HG03520 (cell line): ENCODE measurements around the gene CHD6.

Experiments used
- ATAC-seq: cut with Tn5 transposase; IDR thresholded peaks from one replicate; pipeline ENCODE4 v1.9.1; 2021; ENCODE audit warnings: mild to moderate bottlenecking, moderate library complexity; ENCODE audit not compliant: unreplicated experiment

CHD6 gene

DNA sequence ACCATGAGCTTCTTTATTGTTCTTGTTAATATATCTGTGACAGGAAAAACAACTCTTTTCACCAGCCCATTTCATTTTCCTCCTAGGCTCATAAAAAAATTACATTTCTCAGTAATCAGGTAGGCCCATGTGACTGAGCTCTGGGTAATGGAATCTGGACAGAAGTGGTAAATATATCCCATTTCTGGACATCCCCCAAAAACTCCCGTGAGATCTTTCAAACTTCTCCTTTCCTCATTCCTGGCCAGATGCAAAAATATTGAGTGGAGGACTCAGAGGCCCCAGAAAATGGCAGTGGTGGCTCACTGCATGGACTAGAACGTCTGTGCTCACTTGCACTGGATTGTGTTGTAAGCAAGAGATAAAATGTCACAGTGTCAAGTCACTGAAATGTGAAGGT is 3.8 kb upstream of the CHD6 start:
- no peak for ATAC-seq

DNA sequence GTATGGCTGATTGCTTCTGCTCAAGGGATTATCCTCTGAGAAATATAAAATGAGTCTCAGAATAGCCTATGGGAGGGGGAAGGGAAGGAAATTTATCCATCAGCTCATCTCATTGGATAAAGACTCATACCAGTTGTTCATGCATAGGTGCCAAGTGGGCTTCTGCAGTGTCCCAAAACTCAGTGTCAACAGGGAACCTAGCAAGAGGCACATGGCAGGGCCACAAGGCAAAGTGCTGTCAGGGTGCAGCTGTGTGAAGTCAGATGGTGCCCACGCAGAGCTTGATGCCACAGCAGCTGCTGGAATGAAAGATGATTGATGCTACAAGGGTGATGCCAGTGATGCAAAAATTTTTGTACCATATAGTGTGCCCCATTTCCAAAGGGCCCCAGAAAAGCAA is 3.2 kb upstream of the CHD6 start:
- no peak for ATAC-seq

DNA sequence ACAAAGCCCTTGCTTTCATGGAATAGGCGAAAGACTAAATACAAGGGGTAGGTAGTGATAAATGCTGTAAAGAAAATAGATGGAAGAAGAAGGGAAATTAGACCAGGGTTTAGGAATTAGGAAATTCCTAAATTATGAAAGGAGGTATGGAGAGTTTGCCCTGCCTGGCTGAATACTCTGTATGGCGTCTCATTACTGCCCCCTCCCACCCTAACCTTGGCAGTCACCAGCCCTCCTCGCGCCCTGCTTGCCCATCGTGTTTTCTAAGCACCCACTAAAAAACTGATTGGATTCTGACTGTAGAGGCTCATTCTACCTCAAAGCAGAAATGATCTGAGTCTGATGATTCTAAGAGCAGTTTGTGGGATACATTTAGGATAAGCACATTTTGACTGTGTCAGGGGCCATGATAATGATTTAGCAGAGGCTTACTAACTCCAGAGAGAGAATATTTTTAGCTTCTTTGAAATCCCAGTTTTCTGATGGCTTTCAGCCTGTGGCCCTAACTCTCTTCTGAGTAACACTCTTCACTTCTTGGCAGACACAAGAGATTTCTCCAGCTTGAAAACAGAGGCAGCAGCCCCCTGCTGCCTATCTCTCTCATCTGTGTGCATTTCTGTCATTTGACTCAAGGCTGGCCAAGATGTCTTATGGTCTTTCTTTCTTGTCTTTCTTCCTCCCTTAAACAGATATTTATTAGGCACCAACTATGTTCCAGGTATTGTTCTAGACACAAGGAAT is 1.4 kb upstream of the CHD6 start:
- ATAC-seq, result no peak

DNA sequence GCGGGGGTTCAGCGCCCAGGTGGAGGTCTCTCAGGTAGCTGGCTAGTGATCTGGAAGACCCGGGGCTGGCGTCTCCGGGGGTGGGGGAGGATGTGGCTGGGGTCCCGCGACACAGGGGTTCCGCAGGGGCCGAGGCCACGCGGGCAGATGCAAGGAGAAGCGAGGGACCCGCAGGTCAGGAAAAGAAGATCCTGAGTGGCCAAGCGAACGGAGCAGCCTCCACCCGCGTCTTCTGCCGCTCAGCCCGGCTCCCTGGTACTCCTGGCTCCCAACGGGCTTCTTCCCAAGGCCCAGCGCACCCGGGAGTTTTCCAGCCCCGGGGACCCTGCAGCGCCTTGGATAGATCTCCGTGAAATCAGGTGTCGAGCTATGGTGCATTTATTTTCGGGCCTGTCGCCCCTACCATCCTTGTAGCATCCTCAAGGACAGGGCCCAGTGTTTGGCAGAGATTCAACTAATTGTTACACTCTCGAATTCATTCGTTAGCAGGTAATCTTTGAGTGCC is 682 bp upstream of the CHD6 start:
- ATAC-seq, result no peak

DNA sequence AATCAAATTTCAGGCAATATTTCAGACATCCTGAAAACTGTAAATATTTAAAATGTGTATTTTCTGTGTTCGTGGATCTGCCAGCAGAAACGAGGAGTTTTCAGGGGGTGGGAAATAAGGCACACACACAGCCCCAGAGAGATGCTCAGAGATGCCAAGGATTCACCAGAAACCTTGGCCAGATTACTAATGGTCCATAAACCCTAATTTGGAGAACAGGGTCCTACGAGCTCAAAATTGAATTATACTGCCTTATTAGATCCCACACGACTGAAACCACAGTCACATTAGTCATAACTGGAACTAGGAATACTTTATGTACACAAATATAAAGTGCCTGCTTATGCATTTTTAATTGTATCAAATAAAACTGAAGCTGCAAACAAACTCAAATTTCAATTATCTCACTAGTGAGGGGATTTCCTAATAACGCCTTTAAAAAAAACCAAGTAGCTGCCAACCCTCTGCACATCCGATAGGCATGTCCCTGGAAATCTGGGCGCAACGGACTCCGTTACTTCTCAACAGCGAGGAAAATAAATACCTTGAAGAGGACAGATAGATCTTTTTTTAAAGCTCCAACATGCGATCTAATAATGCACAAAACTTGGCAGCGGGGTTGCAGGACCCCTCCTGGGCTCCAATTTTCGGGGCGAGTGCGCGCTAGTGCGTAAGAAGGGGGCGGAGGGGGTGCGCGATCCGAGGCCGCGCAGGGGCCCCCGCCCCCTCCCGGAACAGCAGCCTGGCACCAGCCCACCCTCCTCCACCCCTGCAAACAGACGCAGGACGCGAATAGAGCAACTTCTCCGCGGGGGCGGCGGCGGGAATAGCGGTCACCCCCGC is 897 bp downstream of the CHD6 start:
- no peak for ATAC-seq

DNA sequence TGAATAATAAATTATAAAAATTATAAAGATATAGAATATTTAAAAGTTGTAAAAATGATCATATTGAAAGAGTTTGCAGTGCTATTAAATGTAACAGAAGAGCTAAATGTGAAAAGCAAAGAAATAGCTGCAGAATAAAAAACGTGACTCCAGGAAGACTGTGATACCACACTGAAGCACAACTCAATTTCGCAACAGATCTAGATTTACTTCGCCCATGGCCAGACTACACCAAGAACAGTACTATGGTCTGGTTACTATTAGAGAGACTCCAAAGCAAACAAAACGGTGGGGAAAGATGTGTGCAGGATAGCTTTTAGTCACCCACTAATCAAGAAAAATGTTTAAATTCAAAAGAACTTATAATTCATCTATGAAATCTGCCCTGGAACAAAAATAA is 1.9 kb downstream of the CHD6 start:
- no peak for ATAC-seq

DNA sequence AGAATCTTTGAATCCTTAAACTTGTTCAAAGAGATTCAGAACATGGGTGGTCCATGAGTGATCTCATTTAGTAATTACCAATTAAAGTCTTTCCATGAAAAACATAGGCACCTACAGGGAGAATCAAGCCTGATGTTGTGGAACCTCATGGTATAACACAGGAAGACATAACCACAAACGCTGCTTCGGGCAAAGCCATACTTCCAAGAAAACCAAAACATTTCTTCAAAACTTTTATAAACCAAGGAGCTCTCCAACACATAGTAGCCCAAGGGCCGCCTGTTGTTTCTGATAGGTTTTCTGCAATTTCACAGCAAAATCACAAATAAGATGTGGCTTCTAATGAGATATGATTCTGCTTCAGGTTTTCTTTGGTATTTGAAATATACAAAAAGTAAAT is 2.5 kb downstream of the CHD6 start:
- no peak for ATAC-seq

DNA sequence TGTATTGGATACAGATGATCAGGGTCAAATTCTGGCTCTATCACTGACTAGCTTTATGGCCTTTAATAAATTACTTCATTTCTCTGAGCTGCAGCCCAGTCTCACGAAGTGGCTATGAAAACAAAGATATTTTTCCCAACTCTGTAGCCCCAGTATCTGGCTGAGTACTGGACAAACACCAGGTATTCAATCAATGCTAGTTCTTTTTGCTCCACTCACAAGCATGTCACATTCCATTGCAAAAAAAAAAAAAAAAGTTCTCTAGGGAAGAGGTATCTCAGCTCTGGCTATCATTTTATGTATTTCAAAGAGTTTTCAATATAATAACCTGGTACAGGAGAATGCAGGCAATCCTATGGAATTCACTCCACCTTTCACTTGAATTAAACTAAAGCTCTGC is 3.1 kb downstream of the CHD6 start:
- ATAC-seq, result no peak

DNA sequence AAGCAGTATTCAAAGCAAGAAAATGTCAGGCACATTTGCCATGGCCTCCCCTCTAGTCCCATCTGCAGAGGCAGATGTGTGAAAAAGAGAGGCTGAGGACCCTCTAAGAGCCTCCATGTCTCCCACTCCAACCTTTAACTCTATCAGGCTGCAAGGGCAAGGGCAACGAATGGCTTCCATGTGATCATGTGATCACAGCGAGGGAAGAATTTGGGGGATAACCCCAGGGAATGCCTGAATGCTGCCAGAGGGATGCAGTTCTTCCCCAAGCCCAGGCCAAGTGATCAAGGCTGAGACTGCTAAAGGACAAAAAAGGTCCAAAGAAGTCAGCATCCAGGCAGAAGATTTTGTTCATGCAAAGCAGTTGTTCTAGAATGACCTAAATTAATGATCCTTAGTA is 4.9 kb downstream of the CHD6 start:
- ATAC-seq, result no peak

DNA sequence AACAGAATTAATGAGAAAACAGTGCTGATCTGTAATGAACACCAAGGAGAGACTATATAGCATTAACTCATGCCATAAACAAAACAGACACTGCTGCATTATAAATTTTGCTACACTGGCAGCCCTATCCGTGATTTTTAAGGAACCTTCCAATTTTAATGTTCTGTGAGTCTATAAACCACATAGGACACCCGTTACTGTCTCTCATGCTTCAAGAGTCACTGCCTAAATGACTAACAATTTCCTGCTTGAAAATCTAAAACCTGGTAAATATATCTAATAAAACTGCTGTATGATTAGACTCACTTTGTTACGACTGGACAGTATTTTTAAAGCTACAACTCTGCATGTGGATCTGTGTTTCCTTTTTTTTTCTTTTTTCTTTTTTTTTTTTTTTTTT is 8.7 kb downstream of the CHD6 start:
- ATAC-seq, result no peak

DNA sequence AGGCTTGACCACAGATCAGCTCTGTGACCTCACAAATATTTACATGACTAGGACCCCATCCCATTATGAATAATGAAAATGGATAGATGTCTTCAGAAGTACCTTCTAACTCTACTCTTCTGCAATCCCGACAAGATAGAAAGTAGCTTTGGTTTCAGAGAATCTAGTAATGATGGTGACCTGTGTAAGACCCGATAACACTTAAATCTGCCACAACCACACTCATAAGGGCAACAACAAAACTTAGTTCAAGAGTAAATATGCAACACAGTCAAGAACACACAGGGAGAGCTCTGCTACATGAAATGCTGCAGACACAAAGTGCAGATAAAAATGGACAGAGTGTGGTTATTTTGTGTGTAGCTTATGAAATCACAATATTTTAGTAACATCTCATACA is 9.6 kb downstream of the CHD6 start:
- no peak for ATAC-seq

DNA sequence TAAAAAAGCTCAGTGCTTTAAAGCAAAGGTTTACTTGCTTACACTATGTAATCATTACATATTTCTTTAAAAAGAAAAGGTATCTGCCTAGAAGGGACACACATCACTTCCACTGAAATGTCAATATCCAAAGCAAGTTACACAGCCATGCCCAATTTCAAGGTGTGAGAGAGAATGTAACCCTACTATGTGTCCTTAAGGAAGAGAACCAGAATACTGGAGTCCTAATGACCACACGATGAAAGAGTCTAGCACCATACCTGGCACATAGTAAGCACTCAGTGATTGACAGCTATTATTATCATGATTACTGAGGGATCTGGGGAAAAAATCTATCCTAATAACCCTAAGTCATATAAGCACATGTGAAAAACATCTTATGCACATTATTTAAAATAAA is 10.4 kb downstream of the CHD6 start:
- no peak for ATAC-seq

DNA sequence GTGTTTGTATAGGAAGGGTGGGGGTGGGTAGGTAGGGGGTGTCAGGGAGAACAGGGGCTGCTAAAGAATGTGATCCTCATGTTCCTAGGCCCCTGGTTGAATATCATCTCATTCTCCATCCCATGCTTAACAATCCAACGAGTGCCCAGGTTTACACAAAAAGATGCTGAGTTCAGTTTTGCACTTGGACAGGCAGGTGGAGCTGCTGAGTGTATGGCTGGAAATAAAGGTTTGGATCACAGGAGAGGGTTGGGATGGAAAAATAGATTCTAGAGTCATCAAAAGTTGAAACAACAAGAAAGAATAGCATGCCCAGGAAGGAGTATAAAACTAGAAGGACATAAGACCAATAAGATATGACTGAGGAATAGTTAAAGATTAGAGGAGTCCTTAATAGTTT is 14.2 kb downstream of the CHD6 start:
- ATAC-seq, result no peak

DNA sequence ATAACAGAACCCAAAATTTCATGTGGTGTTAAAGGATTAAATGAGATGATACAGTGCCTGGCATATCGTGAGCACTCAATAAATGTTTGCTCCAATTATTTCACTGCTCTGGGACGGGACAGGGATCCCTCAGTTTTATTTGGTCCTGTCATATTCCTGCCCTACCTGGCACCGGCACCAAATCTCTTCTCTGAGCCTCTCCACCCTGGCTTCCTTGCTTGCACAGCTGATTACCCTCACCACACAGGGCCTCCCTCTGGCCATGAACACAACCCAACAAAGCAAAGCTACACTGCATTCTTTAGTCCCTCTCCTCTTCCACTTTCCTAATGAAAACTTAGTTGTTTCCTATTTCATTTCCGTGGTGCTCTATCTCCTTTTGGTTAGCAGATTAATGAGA is 16.4 kb downstream of the CHD6 start:
- ATAC-seq, result no peak

DNA sequence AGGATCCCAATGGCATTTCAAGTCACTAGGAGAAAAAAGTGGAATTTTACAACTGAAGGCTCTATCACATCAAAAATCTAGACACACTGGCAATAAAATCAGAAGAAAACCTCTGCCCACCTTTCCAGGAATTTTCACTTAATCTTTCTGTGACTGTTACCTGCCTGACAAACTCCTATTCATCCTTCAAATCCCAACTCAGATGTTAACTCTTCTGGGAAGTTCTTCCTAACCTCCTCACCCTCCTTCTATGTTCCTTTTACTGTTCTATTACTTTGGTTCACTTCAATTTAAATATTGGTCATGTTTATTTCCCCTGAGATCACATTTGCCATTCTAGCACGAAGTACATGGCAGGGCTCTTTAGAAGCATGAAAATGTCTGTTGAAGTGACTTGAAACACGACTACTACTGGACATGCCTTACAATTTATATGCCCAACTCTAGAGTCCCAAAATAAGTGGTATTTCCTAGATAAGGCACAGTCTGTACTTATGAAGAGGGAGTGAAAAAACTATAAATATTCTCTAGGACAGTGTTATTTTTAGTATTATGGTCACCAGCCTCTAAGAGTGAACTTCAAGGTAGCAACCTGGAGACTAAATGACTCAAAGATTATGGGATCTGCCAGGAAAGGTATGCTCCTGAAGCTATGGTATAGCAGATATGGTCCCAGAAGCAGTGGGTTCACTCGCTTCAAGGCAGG is 17.1 kb downstream of the CHD6 start:
- ATAC-seq, result no peak

DNA sequence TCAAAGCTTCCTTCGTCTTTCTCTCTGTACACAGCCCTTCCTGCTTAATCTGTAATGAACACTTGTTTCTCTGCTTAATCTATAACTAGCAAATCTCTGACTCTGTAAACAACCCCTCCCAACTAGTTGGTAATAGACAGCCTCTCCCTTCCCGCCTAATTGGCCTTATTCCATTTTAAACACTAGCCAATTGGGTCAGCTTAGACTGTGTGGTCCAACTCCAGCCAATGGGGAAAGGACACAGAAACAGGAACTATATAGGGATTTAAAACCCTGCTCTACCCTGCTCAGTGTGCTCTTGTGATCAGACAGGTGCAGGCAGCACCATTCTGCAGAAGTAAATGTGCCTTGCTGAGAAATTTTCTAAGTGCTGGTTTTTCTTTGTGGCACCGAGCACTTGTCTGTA is 18.5 kb downstream of the CHD6 start:
- ATAC-seq, result no peak

DNA sequence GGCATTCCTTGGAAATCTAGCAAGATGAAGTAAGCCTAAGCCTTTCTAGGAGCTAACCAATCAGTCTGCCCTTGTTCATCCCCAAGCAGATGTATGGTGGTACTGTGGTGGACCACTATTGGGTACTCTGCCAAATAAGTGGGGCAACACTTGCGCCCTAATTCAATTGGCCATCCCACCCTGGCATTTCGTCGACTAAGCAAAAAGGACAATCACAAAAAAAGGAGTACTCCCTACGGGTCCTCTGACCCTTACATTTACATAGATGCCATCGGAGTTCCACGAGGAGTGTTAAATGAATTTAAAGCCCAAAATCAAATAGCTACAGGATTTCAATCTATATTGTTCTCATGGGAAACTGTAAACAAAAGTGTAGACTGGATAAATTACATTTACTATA is 19.5 kb downstream of the CHD6 start:
- no peak for ATAC-seq

DNA sequence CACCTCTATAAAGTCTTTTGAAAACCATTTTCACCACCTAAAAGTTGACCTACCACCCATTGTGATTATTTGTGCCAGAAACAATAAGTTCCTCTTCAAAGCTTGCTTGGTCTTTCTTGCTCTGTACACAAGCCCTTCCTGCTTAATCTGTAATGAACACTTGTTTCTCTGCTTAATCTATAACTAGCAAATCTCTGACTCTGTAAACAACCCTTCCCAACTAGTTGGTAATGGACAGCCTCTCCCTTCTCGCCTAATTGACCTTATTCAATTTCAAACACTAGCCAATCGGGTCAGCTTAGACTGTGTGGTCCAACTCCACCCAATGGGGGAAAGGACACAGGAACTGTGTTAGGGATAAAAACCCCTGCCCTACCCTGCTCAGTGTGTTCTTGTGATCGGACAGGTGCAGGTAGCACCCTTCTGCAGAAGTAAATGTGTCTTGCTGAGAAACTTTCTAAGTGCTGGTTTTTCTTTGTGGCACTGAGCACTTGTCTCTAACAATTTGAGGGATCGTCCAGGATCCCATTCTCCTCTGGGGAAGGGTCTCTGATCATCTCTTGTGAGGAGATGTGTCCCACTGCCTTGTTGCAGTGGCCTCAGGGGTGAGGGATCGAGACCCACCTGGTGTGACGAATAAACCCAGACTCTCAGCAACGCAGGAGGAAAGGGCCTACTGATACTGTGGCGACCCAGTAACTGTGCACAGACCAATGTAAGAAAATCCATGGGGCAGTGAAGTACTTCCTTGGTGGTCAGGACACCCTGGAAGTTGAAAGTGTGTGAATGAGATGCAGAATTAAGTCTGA is 23.5 kb downstream of the CHD6 start:
- ATAC-seq, result no peak

DNA sequence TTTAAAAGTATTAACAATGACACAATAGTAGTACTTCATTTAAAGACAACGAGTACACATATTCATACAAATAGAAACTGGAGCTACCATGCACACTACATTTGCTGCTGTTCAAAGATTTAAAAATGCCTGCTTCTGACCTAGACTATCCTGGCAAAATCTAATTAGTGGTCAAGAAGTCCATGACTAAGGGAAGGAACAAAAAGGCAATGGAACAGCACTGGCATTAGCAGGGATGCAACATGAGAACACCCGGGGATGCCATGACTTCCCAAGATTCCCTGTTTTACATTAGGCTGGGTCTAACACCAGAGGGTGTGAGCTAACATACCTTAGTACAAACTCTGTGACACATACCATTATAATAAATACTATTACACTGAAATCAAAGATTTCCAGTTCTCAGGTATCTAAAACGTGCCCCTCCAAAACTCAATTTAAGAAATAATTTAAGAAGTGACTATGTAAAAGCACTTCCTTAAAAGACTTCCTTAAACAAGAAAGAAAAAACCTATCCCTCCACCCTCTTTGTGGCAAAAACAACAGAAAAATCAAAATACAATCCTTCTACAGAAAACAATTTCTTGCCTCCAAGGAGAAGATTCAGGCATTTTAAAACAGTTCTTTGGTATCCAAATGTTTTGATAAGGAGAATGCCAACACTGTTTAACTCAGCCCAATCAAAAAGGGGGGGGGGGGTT is 25.5 kb downstream of the CHD6 start:
- no peak for ATAC-seq

DNA sequence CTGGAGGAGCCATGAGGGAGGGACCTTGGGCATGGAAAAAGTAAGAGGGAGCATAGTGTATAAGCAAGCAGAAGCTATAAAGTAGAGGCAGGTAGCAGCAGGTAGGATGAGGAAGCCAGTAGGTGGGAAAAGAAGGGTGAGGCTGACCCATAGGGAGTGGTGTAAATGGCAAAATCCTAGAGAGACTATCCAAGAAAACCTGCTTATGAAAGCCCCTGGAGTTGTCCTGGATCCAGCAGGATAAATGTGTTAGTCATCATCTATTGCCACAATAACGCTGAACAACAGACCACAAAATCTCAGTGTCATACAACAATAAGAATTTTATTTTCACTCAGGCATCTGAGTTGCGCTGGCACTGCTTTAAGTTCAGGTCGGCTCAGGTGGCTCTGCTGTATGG is 30.2 kb downstream of the CHD6 start:
- no peak for ATAC-seq
